ENCODE measurements around the gene YIF1A.

YIF1A gene

DNA sequence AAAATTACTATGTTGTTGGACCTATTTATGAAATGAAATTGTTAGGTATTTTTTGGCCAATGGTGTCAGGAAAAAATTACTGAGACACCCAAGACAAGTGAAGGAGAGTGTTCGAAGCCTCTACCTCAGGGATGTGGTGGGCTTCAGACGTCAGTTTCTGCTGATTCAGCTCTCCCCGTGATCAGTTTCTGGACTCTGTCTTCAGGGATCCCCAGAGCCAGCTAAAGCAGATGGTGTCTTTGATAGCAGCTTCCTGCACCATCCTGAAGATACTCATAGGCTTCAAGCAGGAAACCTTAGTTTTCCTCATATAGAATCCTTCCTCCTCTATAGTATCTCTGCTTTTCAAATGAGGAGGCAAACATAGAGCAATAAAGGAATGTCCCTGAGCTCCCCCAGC, 20.5 kb upstream of the YIF1A start:
- TF ChIP-seq MYC (IDR thresholded peaks at IDR 0.05; ENCODE audit: low read depth, low read length) (no peak), CTCF (IDR thresholded peaks at IDR 0.05; ENCODE audit: low read depth, low read length) (no peak), POLR2A (IDR thresholded peaks at IDR 0.05; ENCODE audit: extremely low read depth, insufficient read length) (no peak)
- TF ChIP-seq, protein P1, sequence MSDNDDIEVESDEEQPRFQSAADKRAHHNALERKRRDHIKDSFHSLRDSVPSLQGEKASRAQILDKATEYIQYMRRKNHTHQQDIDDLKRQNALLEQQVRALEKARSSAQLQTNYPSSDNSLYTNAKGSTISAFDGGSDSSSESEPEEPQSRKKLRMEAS (IDR thresholded peaks at IDR 0.05; ENCODE audit: low read depth, low read length) = no peak
- H3K4me3 ChIP-seq (ENCODE audit: low read depth, low read length) = no peak overlapping the region
- DNase-seq (ENCODE audit: low read depth) = no peak

- no peak for DNase-seq (ENCODE audit: low read depth)
- H3K4me3 ChIP-seq (ENCODE audit: low read depth, low read length) = no peak overlapping the region
- TF ChIP-seq MYC (IDR thresholded peaks at IDR 0.05; ENCODE audit: low read depth, low read length) = no peak
- no peak for TF ChIP-seq CTCF (IDR thresholded peaks at IDR 0.05; ENCODE audit: low read depth, low read length)
- TF ChIP-seq POLR2A (IDR thresholded peaks at IDR 0.05; ENCODE audit: extremely low read depth, insufficient read length) = no peak
- TF ChIP-seq, protein P1 (IDR thresholded peaks at IDR 0.05; ENCODE audit: low read depth, low read length) = no peak
Measured at GRCh38 chr11:66302656-66303055, 13.7 kb upstream of the YIF1A start.

- DNase-seq (ENCODE audit: low read depth) = no peak
- TF ChIP-seq, protein P1 (IDR thresholded peaks at IDR 0.05; ENCODE audit: low read depth, low read length) = no peak
- TF ChIP-seq CTCF (IDR thresholded peaks at IDR 0.05; ENCODE audit: low read depth, low read length) (no peak), MYC (IDR thresholded peaks at IDR 0.05; ENCODE audit: low read depth, low read length) (no peak), POLR2A (IDR thresholded peaks at IDR 0.05; ENCODE audit: extremely low read depth, insufficient read length) (no peak)
- H3K4me3 ChIP-seq (ENCODE audit: low read depth, low read length) = no peak overlapping the region
Measured at GRCh38 chr11:66299186-66299585, 10.2 kb upstream of the YIF1A start.

- H3K4me3 ChIP-seq (ENCODE audit: low read depth, low read length) = no peak overlapping the region
- TF ChIP-seq POLR2A (IDR thresholded peaks at IDR 0.05; ENCODE audit: extremely low read depth, insufficient read length) (no peak), MYC (IDR thresholded peaks at IDR 0.05; ENCODE audit: low read depth, low read length) (no peak), CTCF (IDR thresholded peaks at IDR 0.05; ENCODE audit: low read depth, low read length) (no peak)
- TF ChIP-seq, protein P1 (IDR thresholded peaks at IDR 0.05; ENCODE audit: low read depth, low read length) = no peak
- DNase-seq (ENCODE audit: low read depth) = no peak
Measured at GRCh38 chr11:66297610-66298009, 8.7 kb upstream of the YIF1A start.

- no peak overlapping the region for H3K4me3 ChIP-seq (ENCODE audit: low read depth, low read length)
- TF ChIP-seq MYC (IDR thresholded peaks at IDR 0.05; ENCODE audit: low read depth, low read length) (no peak), POLR2A (IDR thresholded peaks at IDR 0.05; ENCODE audit: extremely low read depth, insufficient read length) (no peak), CTCF (IDR thresholded peaks at IDR 0.05; ENCODE audit: low read depth, low read length) (no peak)
- TF ChIP-seq, protein P1 (IDR thresholded peaks at IDR 0.05; ENCODE audit: low read depth, low read length) = no peak
Measured at GRCh38 chr11:66294626-66295620, 6.0 kb upstream of the YIF1A start.

More at GRCh38 chr11:66294626-66295620, 6.0 kb upstream of the YIF1A start:
- no peak for DNase-seq (ENCODE audit: low read depth)
